ENCODE results near the gene ZNF564. TPM values are rescaled to one million over a fixed set of nuclear protein-coding genes. Genes with fewer than 3 reads are reported as not detected.

The ZNF564 gene
- total and polyA plus RNA-seq, 2 of the 13 experiments (the other 11 are each of a cell fraction or from before 2014, with no cell fraction given): 2.3 to 11.1 TPM

GRCh38 chr19:12497032-12497431, 54.2 kb downstream of the ZNF564 start (continued):
- TF ChIP-seq ZNF639 (CRISPR knock-in tag; conservative IDR thresholded peaks at IDR 0.05): no peak
- TF ChIP-seq MIER2 (CRISPR knock-in tag; IDR thresholded peaks at IDR 0.05): no peak
- TF ChIP-seq ZNF335 (CRISPR knock-in tag; IDR thresholded peaks at IDR 0.05): no peak
- TF ChIP-seq RFXAP (CRISPR knock-in tag; IDR thresholded peaks at IDR 0.05; ENCODE audit: borderline replicate concordance): no peak
- TF ChIP-seq ZNF33A (CRISPR knock-in tag; IDR thresholded peaks at IDR 0.05; ENCODE audit: borderline replicate concordance): no peak
- TF ChIP-seq BATF2 (CRISPR knock-in tag; IDR thresholded peaks at IDR 0.05): no peak
- no peak for TF ChIP-seq ZNF503 (CRISPR knock-in tag; IDR thresholded peaks at IDR 0.05)
- no peak for TF ChIP-seq ATF4 (CRISPR knock-in tag; IDR thresholded peaks at IDR 0.05)
- TF ChIP-seq ZUFSP (CRISPR knock-in tag; IDR thresholded peaks at IDR 0.05; ENCODE audit: borderline replicate concordance): no peak
- TF ChIP-seq ZNF142 (CRISPR knock-in tag; IDR thresholded peaks at IDR 0.05): no peak
- 0 out of 2 replicates have a peak, but pooled peaks have one; percentile 18 for TF ChIP-seq RXRB (CRISPR knock-in tag; IDR thresholded peaks at IDR 0.05; ENCODE audit: borderline replicate concordance)
- TF ChIP-seq PRDM10 (CRISPR knock-in tag; IDR thresholded peaks at IDR 0.05; ENCODE audit: low read depth): no peak
